ENCODE results near the gene COL23A1.

Gene COL23A1

GRCh38 chr5:178499352-178499751 lies 90.8 kb downstream of the COL23A1 start:
- no peak overlapping the region for H3K4me3 ChIP-seq (ENCODE audit: low read depth, low read length)
- H3K27ac ChIP-seq (ENCODE audit: extremely low read depth, low read depth, low read length): no peak overlapping the region
- no peaks in the 10 kb centered on the region for H3K4me1 ChIP-seq (ENCODE audit: control insufficient read depth, insufficient read depth, low read length)
- ChIA-PET CTCF (interaction anchor here (0.6 kb wide), 1 partner anchor 38 kb away, joined by 3 read pairs; no protein-coding TSS in a partner anchor), POLR2A (no interaction called here)
- no peaks in the 10 kb centered on the region for H3K9me3 ChIP-seq (ENCODE audit: control insufficient read depth, insufficient read depth, low read depth, low read length)
- TF ChIP-seq ZSCAN4 (tag by site-specific recombination; IDR thresholded peaks at IDR 0.05): no peak
- TF ChIP-seq ZNF555 (tag by site-specific recombination; conservative IDR thresholded peaks at IDR 0.05): no peak
- no peak for TF ChIP-seq GFI1B (tag by site-specific recombination; IDR thresholded peaks at IDR 0.05)
- no peak for TF ChIP-seq ATF2 (tag by site-specific recombination; IDR thresholded peaks at IDR 0.05; ENCODE audit: low read depth)
- no peak for TF ChIP-seq ZNF112 (tag by site-specific recombination; IDR thresholded peaks at IDR 0.05)
- TF ChIP-seq ZNF133 (tag by site-specific recombination; IDR thresholded peaks at IDR 0.05): no peak
- TF ChIP-seq ZBTB26 (tag by site-specific recombination; optimal IDR thresholded peaks at IDR 0.05): no peak
- no peak for TF ChIP-seq ZNF148 (tag by site-specific recombination; IDR thresholded peaks at IDR 0.05; ENCODE audit: borderline replicate concordance)
- TF ChIP-seq HOXC10 (CRISPR knock-in tag; IDR thresholded peaks at IDR 0.05): no peak
- no peak for TF ChIP-seq OVOL3 (tag by site-specific recombination; IDR thresholded peaks at IDR 0.05)
- no peak for TF ChIP-seq ZNF274 (IDR thresholded peaks at IDR 0.05; ENCODE audit: low read length)
- TF ChIP-seq ZNF274 (tag by site-specific recombination; IDR thresholded peaks at IDR 0.05; ENCODE audit: borderline replicate concordance): no peak
- no peaks in the 10 kb centered on the region for H3K36me3 ChIP-seq (ENCODE audit: control insufficient read depth in 2 of 2, insufficient read depth in 1 of 2, low read length in 2 of 2)

GRCh38 chr5:178496642-178497041 lies 93.6 kb downstream of the COL23A1 start:
- Histone ChIP-seq H3K4me1 (ENCODE audit: control insufficient read depth, insufficient read depth, low read length) (no peaks in the 10 kb centered on the region), H3K27ac (ENCODE audit: extremely low read depth, low read depth, low read length) (no peak overlapping the region), H3K36me3 (ENCODE audit: control insufficient read depth in 2 of 2, insufficient read depth in 1 of 2, low read length in 2 of 2) (no peaks in the 10 kb centered on the region), H3K4me3 (ENCODE audit: low read depth, low read length) (no peak overlapping the region), H3K9me3 (ENCODE audit: control insufficient read depth, insufficient read depth, low read depth, low read length) (no peaks in the 10 kb centered on the region)
- ChIA-PET POLR2A (no interaction called here), CTCF (interaction anchor here (0.8 to 1.5 kb wide), 2 partner anchors 35 kb away, joined by 3 to 5 read pairs; no protein-coding TSS in a partner anchor)
- TF ChIP-seq ZNF830 (tag by site-specific recombination; IDR thresholded peaks at IDR 0.05; ENCODE audit: low read depth) (no peak), ZNF747 (tag by site-specific recombination; IDR thresholded peaks at IDR 0.05) (no peak), ZNF488 (tag by site-specific recombination; IDR thresholded peaks at IDR 0.05) (no peak), ZNF623 (tag by site-specific recombination; IDR thresholded peaks at IDR 0.05) (no peak), ZNF843 (tag by site-specific recombination; IDR thresholded peaks at IDR 0.05) (no peak), ZNF624 (tag by site-specific recombination; IDR thresholded peaks at IDR 0.05) (no peak), ZNF302 (tag by site-specific recombination; IDR thresholded peaks at IDR 0.05; ENCODE audit: low read depth) (no peak), ZNF114 (tag by site-specific recombination; IDR thresholded peaks at IDR 0.05) (no peak), ZNF768 (tag by site-specific recombination; IDR thresholded peaks at IDR 0.05) (no peak), MEIS1 (CRISPR knock-in tag; IDR thresholded peaks at IDR 0.05; ENCODE audit: borderline replicate concordance) (no peak), ZNF530 (tag by site-specific recombination; IDR thresholded peaks at IDR 0.05; ENCODE audit: low read depth) (no peak), MYNN (tag by site-specific recombination; IDR thresholded peaks at IDR 0.05; ENCODE audit: borderline replicate concordance) (no peak), ZSCAN16 (tag by site-specific recombination; IDR thresholded peaks at IDR 0.05) (no peak), ZNF354C (tag by site-specific recombination; IDR thresholded peaks at IDR 0.05; ENCODE audit: borderline replicate concordance, low read depth) (no peak), ZNF37A (tag by site-specific recombination; IDR thresholded peaks at IDR 0.05) (no peak), ZNF626 (tag by site-specific recombination; IDR thresholded peaks at IDR 0.05) (no peak), ZNF48 (tag by site-specific recombination; IDR thresholded peaks at IDR 0.05) (no peak), FEZF1 (tag by site-specific recombination; IDR thresholded peaks at IDR 0.05) (no peak), ZBTB7A (tag by site-specific recombination; IDR thresholded peaks at IDR 0.05; ENCODE audit: low read depth) (no peak)

Measured in HEK293 (cell line).